Esophagus muscularis mucosa (tissue), 4 donors: ENCODE measurements around the gene STING1. TPM values are rescaled to one million over a fixed set of nuclear protein-coding genes. Genes with fewer than 3 reads are reported as not detected.

Experiments
- DNase-seq: peaks from one replicate; pipeline ENCODE4 v3.0.0-alpha.2; 2017; ENCODE audit errors: extremely low spot score
- H3K27ac ChIP-seq, 4 donors: fragments of 200-600 bp; sonication (generic); replicated peaks in 1 of 4; 1 replicate in 3 of 4; 2 replicates in 1 of 4; pipeline ENCODE4 v1.5.1; 2016 to 2019; ENCODE audit warnings: mild to moderate bottlenecking in 1 of 4
- H3K27me3 ChIP-seq, 4 donors: fragments of 200-600 bp; sonication (generic); one replicate each; pipeline versions ENCODE4 v1.5.1 to v1.6.0; 2016 to 2019
- H3K36me3 ChIP-seq, 4 donors: fragments of 200-600 bp; sonication (generic); one replicate each; pipeline ENCODE4 v1.5.1; 2016 to 2019
- H3K4me1 ChIP-seq, 4 donors: fragments of 200-600 bp; sonication (generic); one replicate each; pipeline ENCODE4 v1.5.1; 2016 to 2019
- H3K4me3 ChIP-seq, 4 donors: fragments of 200-600 bp; sonication (generic); 1 replicate in 2 of 4; 2 replicates in 2 of 4; pipeline ENCODE4 v1.5.1; 2016 to 2019; ENCODE audit warnings: mild to moderate bottlenecking in 4 of 4, moderate library complexity in 1 of 4
- H3K9me3 ChIP-seq, 4 donors: fragments of 200-600 bp; sonication (generic); 1 replicate in 3 of 4; 2 replicates in 1 of 4; pipeline ENCODE4 v1.5.1; 2016 to 2019
- EP300 ChIP-seq: sonication (generic); formaldehyde crosslinking; IDR thresholded peaks from one replicate; pipeline ENCODE4 v1.6.1; 2017; ENCODE audit warnings: antibody characterized with exemption
- POLR2A ChIP-seq: fragments of 450-650 bp; IDR thresholded peaks from one replicate; pipeline ENCODE4 v1.6.1; 2017; ENCODE audit warnings: antibody characterized with exemption, moderate library complexity, mild to moderate bottlenecking, low read depth
- POLR2AphosphoS5 ChIP-seq, 2 donors: sonication (generic); formaldehyde crosslinking; IDR thresholded peaks; one replicate each; pipeline ENCODE4 v1.6.1; 2017; ENCODE audit warnings: antibody characterized with exemption in 2 of 2
- WGBS: methylation state at CpG from one replicate; pipeline ENCODE4 v1.1.5; 2018; 5-methylcytosine and 5-hydroxymethylcytosine counted together
- intact Hi-C: fragments of 100-400 bp; cut with DNase I; formaldehyde crosslinking; loops from one replicate; pipeline ENCODE4 v1.15.1; 2023
- total RNA-seq, 4 donors: library from RNA; depleted of rRNA; stranded (reverse); fragments of >200 nt; gene quantifications; one replicate each; pipeline versions ENCODE4 v1.1.0 to v1.2.1, GENCODE V29; 2016
- TF ChIP-seq, protein P1 (sequence below), 3 experiments: fragments of 200-600 bp in 2 of 3; fragments of 450-650 bp in 1 of 3; sonication (generic) in 2 of 3; IDR thresholded peaks; one replicate each; pipeline ENCODE4 v1.5.1; 2017 to 2019; ENCODE audit warnings: antibody characterized with exemption in 3 of 3, mild to moderate bottlenecking in 2 of 3, moderate library complexity in 1 of 3

Gene STING1
- total RNA-seq, 4 donors from 2014 or later: 22.0 to 82.8 (median 52.4) TPM

DNA sequence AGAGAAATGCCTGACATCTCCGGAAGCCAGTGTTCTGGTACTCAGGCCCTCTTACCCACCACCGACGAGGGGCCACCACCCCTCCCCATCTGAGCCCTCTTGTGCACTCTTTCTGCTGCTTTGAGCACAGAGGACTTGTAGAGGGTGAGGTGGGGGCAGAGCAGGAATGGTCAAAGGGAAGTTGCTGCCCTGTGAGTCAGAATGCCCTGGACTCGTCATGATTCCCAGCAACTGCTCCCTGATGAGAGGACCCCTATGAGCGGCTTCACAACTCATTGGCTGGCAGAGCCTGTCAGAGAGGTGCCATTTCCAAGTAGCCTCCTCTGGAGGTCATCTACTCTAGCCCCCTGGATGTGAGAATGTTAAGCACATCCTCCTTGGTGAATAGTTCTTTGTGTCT is 20.9 kb downstream of the STING1 start:
- no peaks in the 10 kb centered on the region for H3K9me3 ChIP-seq
- H3K27ac ChIP-seq: peak overlapping the region; percentile 37 to 78 (median 62)
- no peaks in the 10 kb centered on the region for H3K27me3 ChIP-seq
- TF ChIP-seq EP300 (no peak), POLR2AphosphoS5 (IDR thresholded peaks at IDR 0.05) (peak; percentile 27 to 69)
- intact Hi-C loops: no loop called here
- H3K4me3 ChIP-seq: peak overlapping the region; percentile 38 to 50 (median 39)
- WGBS: 84% methylated on average over 2 of the region's 5 CpGs
- peaks cover 0 to 14% (median 0%) of the 10 kb centered on the region in 4 donors for H3K36me3 ChIP-seq
- no peak for DNase-seq
- H3K4me1 ChIP-seq: peaks cover 0 to 4% (median 1%) of the 10 kb centered on the region in 4 donors

DNA sequence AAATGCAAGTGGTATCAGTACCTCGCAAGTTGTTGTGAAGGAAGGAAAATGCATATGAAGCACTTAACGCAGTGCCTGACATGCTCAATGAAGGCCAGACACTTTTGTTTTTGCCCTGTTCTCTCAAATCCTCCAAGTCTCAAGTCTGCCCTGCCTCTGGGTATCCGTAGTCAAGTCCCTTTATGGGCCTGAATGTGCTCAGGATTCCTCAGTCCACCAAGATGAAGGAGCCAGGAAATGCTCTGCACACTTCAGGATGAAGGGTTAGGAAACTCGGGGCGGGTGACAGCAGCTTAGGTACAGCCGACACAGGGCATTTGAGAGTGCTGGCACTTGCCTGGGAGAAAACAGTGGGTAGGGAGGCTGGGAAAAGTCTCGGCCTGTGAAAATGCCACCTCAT is 21.4 kb downstream of the STING1 start:
- TF ChIP-seq EP300: no peak
- no peak for TF ChIP-seq POLR2A
- TF ChIP-seq, protein P1, sequence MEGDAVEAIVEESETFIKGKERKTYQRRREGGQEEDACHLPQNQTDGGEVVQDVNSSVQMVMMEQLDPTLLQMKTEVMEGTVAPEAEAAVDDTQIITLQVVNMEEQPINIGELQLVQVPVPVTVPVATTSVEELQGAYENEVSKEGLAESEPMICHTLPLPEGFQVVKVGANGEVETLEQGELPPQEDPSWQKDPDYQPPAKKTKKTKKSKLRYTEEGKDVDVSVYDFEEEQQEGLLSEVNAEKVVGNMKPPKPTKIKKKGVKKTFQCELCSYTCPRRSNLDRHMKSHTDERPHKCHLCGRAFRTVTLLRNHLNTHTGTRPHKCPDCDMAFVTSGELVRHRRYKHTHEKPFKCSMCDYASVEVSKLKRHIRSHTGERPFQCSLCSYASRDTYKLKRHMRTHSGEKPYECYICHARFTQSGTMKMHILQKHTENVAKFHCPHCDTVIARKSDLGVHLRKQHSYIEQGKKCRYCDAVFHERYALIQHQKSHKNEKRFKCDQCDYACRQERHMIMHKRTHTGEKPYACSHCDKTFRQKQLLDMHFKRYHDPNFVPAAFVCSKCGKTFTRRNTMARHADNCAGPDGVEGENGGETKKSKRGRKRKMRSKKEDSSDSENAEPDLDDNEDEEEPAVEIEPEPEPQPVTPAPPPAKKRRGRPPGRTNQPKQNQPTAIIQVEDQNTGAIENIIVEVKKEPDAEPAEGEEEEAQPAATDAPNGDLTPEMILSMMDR (IDR thresholded peaks at IDR 0.05): no peak
- no peak for TF ChIP-seq POLR2AphosphoS5 (IDR thresholded peaks at IDR 0.05)
- intact Hi-C loops: no loop called here
- peak overlapping the region; percentile 38 to 50 (median 39) for H3K4me3 ChIP-seq
- 74% methylated on average over 7 of the region's 7 CpGs for WGBS
- H3K27me3 ChIP-seq: no peaks in the 10 kb centered on the region
- H3K27ac ChIP-seq: peak overlapping the region; percentile 37 to 78 (median 62)
- H3K36me3 ChIP-seq: peaks cover 0 to 18% (median 0%) of the 10 kb centered on the region in 4 donors
- no peaks in the 10 kb centered on the region for H3K9me3 ChIP-seq
- DNase-seq: no peak
- H3K4me1 ChIP-seq: peaks cover 0 to 4% (median 1%) of the 10 kb centered on the region in 4 donors

DNA sequence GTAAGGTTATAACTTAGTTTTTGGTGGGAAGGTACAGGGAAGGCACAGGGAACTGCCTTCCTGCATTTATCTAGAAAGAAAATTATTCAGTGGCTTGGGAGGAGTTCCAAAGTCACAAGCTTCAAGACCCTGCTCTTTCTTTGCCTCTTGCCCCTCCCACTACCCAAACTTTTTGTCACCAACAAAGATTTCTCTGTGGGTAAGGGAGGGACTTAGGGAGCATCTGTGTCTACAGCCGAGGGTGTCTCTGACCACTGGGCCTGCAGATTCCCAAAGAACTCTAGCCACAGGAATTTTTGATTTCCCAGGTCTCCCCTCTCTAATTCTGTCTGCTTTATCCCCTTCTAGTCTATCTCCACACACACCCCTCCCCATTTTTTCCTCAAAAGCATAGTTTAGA is 22.1 kb downstream of the STING1 start:
- no peaks in the 10 kb centered on the region for H3K9me3 ChIP-seq
- H3K4me3 ChIP-seq: peak overlapping the region in 3 of 4 donors; percentile 38 to 50 (median 40)

DNA sequence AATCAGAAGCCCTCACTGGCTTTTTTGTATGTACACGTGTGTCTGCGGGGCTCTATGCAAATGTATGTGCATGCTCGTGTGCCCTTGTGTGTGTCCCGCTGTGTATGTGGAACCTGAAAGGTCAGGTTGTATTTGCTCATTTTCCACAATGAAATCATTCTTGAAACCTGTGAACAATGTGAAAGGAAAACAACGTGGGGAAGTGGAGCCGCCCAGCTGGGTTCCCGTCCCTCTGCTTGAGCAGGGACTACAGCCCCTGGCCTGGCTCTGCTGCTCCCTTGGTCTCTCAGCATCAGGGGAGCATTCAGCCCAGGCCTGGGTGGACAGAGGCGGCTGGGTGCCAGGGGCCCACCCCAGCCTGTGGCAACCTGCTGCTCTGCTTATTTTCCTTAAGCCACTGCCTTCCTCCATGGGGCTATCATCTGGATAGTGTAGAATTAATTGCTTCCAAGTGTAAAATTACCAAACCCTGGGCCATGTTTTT is 23.1 kb downstream of the STING1 start:
- Histone ChIP-seq H3K4me1 (peaks cover 0 to 4% (median 1%) of the 10 kb centered on the region in 4 donors), H3K36me3 (peaks cover 0 to 29% (median 0%) of the 10 kb centered on the region in 4 donors), H3K9me3 (no peaks in the 10 kb centered on the region), H3K27ac (peak overlapping the region; percentile 5 to 78 (median 60)), H3K27me3 (no peaks in the 10 kb centered on the region), H3K4me3 (no peak overlapping the region)
- TF ChIP-seq, protein P1 (IDR thresholded peaks at IDR 0.05): no peak
- TF ChIP-seq EP300 (no peak), POLR2AphosphoS5 (IDR thresholded peaks at IDR 0.05) (peak; percentile 23 to 29)
- DNase-seq: no peak
- WGBS: 81% methylated on average over 5 of the region's 8 CpGs
- intact Hi-C loops: no loop called here

More for the DNA sequence above, 22.1 kb downstream of the STING1 start:
- 77% methylated on average over 1 of the region's 1 CpG for WGBS
- TF ChIP-seq, protein P1 (IDR thresholded peaks at IDR 0.05): no peak
- no peak for TF ChIP-seq POLR2A
- peak overlapping the region; percentile 5 to 78 (median 60) for H3K27ac ChIP-seq
- no peaks in the 10 kb centered on the region for H3K27me3 ChIP-seq
- H3K4me1 ChIP-seq: peaks cover 0 to 4% (median 1%) of the 10 kb centered on the region in 4 donors
- intact Hi-C loops: no loop called here
- no peak for DNase-seq
- peaks cover 0 to 20% (median 0%) of the 10 kb centered on the region in 4 donors for H3K36me3 ChIP-seq

DNA sequence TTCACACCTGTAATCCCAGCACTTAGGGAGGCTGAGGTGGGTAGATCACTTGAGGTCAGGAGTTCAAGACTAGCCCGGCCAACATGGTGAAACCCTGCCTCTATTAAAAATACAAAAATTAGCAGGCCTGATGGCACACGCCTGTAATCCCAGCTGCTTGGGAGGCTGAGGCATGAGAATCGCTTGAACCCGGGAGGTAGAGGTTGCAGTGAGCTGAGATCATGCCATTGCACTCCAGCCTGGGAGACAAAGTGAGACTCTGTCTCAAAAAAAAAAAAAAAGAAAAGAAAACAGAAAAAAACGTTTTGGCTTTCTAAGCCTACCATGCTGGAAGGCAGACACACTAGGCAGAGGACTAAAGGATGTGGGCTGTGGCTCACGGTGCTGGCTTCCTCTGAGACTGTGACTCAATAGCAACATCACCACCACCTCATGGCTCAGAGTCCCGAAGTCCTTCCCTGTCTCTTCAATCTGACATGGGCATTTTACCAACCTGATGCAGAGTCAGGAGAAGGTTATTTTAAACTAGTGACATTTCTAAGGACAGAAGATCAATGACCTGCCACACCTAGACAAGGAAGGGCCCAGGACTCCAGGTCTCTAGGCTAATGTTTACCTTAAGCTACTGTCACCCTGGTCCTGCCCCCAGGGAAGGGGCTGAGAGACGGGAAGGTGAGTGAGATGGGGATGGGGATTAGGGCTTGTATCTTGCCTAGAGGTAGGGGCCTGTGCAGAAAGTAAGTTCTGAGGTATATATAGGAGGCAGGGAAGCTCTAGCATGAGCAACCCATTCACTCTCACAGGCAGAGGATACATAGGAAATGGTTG is 23.8 kb downstream of the STING1 start:
- Histone ChIP-seq H3K9me3 (no peaks in the 10 kb centered on the region), H3K27ac (peak overlapping the region; percentile 5 to 78 (median 58)), H3K4me3 (no peak overlapping the region), H3K27me3 (no peaks in the 10 kb centered on the region), H3K36me3 (peaks cover 0 to 36% (median 0%) of the 10 kb centered on the region in 4 donors), H3K4me1 (peaks cover 0 to 4% (median 1%) of the 10 kb centered on the region in 4 donors)
- intact Hi-C loops: no loop called here
- DNase-seq: no peak
- WGBS: 58% methylated on average over 8 of the region's 8 CpGs
- TF ChIP-seq, protein P1 (IDR thresholded peaks at IDR 0.05): no peak
- TF ChIP-seq POLR2A (no peak), POLR2AphosphoS5 (IDR thresholded peaks at IDR 0.05) (no peak), EP300 (no peak)
